ENCODE data around the gene MYO18A.
A peak's percentile ranks its signal among the peaks of the same experiment; 100 is the strongest.

Gene MYO18A

DNA sequence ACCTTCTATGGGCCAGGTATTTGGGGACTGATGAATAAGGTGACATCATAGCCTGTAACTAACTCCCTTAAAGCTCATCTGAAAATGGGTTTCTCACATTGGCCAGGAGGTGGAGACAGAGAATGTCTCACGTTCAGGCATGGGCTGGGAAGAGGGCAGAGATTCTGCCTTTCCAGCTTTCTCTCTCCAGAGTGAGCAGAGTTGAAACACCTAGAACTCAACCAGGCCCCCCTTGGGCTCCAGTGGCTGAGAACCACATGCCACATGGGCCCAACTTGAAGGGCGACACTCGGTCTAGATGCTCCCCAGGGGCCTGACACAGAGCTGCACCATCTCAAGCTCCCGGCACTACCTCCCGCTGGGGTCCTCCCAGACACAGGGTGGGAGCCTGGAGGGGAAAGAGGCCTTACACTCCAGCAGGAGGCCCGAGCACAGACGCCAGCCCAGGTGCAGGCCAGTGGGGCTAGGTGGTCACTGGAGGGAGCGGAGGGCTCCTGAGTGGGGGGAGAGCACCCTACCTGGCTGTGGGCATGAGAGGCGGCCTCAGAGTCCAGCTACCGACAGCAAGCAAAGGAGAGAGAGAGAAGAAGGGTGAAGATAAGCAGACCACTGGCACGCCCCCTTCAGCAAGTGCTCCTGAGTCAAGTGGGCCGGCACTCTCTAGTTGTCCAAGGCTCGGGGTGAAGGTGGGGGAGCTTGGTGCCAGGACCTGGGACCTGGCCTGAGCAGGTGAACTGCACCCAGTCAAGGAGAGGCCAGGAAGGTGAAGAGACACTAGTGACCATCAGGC lies 55.9 kb downstream of the MYO18A start:
- DNase-seq (ENCODE audit: low read depth), result no peak

DNA sequence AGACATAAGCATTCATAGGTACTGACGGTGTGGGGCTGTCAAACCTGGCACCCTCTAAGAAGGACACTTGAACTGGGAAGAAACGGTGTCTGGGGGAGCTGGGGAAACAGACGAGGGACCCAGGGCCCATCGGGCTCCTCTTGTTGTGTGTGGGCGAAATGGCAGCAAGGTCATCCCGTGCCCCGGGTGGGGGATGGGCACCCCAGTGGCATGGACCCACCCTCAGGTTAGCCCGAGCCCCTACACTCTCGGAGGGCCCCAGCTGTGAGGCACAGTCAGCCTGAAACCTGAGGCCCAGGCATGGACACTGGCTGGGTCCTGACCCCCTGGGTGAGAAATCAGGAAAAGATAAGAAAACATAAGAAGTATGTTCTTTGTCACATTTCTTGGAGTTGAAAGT lies 57.1 kb downstream of the MYO18A start:
- DNase-seq (ENCODE audit: low read depth), result no peak

DNA sequence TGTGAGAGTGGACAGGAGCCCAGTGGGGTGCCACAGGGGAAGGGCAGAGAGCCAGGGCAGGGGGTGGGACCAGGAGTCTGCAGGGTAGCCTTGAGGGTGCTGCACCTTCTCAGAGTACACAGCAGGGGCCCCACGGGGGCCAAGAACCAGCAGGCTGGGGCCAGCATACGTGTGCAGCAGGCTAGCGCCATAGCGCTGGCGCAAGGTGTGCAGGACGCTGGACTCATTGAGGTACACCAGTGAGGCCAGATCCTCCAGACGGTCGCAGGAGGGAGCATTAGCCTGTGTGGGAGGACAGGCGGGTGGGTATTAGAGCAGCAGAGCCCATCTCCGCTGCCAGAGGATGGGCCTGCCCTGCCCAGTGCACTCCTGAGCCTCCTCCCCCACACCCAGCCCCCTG lies 58.8 kb downstream of the MYO18A start:
- DNase-seq (ENCODE audit: low read depth), result no peak

DNA sequence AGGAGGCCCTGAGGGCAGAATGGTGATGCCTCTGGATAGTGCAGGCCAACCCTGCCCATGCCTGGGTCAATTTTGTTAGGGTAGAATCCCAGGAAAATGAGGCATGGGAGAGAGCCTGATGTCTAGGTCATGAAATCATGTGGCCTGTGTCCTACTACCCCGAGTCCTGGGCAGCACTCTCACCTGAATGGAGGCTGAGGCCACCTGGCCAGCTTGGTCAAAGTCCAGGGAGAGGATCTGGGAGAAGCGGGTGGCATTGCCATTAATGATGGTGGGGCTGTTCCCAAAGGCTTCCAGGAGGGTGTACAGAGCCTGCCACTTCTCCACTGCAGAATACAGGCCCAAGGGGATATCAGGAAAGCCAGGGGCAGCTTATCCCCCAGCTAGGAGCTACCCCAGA lies 59.8 kb downstream of the MYO18A start:
- no peak for DNase-seq (ENCODE audit: low read depth)

DNA sequence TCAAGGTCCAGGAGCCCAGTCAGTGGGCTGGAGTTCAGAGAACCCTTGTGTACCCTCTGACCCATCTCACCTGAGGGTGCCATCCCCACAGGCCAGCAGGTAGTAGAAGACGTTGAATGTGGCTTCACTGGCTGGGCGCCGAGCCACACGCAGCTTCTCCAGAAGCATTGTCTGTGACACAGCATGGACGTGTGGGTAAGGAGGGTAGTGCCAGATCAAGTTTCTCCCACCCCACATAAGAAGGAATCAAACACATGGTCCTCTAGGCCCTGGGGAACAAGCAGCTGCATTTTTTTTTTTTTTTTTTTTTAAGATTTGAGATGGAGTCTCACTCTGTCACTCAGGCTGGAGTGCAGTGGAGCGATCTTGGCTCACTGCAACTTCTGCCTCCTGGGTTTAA lies 60.9 kb downstream of the MYO18A start:
- DNase-seq (ENCODE audit: low read depth), result no peak

DNA sequence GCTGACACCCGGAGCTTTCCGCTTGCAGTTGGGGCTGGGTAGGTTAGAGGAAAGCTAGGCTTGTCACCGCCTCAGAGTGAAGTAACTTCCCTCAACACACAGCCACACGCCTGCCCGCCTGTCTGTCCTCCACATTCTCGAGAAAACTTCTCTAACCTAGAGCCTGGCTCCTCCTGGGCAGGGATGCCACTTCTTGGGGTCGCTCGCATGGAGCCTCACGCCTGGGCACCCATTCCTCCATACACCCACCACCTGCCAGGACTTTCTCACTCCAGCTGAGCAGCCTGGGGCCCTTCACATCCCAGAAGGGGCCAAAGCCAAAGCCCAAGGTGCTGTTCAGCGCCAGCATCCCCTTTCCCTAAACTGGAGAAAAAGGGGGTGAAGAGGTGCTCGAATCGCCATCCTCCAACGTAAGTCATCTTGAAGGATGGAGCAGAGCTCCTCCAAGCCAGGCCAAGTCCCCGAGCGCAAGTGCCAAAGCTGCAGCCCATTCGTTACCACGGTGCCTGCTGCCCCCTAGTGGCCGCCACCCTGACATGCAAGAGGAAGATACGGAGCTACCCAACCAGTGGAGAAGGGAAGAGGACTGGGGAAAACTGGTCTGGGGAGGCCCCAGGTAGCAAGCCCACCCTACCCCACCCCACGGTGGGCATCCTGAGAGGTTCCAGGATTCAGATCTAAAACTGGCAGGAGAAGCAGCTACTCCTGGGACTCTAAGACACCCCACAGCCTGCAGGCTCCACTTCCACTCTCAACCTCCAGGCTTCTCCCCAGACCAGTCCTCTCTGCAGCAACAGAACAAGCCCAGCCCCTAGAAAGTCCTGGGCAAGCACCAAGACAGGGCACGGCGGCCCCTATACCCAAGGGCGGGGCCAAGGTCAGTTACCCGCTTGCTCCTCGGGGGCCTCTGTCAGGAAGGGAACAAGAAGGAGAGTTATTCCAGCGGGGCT lies 63.1 kb downstream of the MYO18A start:
- DNase-seq (ENCODE audit: low read depth), result peak; percentile 71

DNA sequence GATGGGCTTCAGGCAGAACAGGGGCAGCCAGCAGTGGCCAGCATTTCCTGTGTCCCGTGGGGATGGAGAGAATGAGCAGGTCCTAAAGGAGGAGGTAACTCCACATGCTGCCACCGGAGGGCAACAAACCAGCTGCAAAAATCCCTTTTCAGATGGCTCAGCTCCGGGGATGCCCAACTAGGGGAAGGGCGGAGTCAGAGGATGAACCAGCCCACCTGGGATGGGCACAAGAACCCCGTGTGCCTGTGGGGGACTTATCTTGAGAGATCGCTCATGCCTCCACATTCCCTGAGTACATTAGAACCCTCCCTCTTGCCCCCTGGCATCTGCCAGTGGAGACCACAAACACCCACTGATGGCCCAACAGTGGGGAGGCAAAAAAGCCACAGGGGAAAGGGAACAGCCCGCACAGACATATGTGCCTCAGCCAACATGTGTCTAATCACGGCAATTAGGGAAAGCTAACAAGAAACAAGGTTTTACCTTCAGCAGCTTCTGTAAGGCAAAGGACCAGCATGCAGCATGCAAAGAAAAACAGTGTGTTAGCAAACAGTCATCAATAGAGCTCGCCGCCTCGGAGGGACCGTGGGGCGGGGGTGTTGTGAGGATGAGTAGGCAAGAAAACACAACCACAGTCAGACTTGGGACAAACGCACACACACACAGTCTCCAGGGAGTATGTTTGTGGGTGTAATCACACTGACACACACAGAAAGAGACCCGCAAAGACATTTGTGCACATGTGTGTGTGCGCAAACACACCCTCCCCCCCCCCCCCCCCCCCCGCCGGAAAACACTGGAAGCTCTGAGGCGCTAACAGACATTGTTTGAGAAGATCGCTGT lies 64.0 kb downstream of the MYO18A start:
- peak; percentile 48 for DNase-seq (ENCODE audit: low read depth)

DNA sequence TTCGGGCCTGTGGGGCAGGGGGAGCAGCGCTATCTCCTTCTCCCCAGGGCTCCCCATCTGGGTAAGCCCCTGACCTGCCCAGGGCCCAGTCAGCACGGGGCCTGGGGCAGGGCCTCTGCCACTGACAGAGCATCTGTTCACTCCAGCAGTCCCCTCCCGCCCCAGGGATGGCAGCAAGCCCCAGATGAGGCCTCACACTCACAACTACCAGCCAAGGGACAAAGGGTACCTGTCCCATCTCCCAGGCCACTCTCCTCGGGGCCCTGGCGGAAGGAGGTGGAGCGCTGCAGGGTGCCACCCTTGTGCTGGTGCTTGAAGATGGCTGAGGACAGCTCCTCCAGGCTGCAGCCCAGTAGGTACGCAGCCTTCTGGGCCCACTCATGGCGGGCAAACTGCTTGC lies 64.8 kb downstream of the MYO18A start:
- DNase-seq (ENCODE audit: low read depth), result no peak

DNA sequence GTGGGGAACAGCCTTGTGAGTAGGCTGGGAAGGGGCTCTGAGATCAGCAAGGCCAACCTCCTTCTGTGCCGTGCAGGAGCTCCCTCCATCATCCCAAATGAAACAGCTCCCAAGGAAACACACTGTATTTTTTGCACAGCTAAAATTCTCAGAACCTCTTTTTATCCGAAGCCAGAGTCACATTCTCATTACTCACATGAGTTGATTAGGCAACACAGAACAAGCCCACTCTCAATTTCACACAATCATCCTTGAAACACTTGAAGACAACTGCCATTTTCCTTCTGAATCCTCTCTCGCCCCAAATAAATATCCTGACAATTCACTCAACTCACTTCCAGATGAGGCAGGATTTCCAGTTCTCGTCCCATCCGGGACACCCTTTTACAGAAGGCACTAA lies 66.1 kb downstream of the MYO18A start:
- DNase-seq (ENCODE audit: low read depth), result no peak

DNA sequence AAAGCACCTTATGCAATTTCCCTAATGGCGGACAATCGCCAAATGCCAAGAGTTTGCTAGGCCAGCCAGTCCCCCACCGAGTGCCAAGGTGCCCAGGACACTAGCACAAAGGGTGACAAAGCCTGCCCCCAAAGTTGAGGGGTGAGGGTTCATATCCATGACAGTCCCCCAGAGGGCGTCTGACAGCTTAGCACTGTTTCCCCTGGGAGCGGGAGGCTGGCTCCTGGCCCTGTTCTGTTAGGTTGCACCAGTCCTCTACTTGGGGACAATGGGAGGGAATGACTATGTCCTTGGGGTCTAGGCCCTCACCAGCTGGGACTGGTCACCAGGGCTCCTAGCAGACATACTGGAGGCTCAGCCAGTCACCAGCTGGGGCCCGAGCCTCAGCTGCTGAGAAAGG lies 66.9 kb downstream of the MYO18A start:
- DNase-seq (ENCODE audit: low read depth), result no peak

DNA sequence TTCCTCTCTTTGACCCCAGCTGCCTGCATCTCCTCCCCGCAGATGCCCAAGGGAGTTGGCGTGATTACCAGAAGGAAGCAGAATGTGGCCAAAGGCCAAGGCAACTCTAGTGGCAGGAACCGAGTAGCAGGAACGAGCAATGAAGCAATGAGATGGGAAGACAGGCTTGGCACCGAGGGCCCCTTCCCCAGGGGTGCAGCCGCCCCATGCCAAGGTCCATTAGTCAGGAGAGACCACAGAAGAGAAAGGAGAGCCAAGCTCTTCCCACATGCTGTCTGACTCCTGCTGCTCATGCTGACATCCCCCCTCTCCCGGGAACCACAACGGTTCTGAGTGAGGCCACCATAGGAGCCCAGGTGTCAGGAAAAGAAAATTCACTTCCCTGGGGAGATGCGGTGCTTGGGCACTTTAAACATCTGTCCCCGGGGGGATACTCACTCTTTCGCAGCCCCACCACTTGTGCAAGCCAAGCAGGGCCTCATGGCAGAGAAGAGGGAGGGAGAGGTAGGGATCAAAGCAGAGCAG lies 67.4 kb downstream of the MYO18A start:
- no peak for DNase-seq (ENCODE audit: low read depth)

DNA sequence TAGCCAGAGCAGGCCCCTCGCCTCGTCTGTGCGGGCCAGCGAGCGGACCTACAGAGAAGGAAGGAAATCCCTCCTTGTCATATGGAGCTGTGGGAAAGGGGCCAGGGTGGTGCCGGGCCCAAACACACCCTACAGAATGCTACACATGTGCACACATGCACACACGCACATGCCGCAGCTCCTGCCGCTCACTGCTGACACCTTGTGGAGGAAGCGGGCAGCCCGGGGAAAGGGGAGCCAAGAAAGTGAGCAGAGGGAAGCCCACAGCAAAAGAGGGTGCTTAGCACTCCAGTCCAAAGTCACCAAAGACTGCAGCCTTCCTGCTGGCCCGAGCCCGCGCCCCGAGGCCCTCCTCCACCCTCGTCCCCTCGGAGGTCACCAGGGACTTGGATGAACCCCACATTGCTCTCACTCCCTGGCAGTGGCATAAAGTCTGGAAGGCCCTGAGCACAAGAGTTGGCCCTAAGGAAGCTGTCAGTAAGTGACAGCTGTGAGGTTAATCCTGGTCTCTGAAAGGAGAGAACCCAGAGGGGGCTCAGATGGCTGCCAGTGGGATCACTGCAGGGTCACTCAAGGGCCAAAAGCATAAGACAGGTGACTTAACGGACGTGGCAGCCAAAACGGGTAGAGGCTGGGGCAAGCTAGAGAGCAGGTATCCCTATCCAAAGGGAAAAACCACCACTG lies 68.2 kb downstream of the MYO18A start:
- DNase-seq (ENCODE audit: low read depth), result peak; percentile 74

DNA sequence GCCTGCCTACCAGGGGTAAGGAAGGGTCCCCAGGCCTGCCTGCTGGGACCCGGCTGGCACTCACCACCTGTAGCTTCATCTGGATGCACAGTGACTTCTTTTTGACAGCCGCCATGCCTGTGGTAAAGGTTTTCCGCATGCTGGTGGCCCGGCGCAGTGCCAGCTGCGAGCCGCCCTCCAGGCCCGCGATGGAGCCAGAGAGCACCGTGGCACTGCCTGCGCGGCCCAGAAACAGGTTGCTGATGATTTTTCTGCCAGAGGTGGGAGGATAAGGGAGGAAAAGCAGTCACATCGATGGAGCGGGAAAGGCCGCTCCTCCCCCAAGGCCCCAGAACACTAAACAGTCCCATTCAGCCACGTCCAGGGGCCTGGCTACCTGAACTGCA lies 69.8 kb downstream of the MYO18A start:
- DNase-seq (ENCODE audit: low read depth), result no peak

DNA sequence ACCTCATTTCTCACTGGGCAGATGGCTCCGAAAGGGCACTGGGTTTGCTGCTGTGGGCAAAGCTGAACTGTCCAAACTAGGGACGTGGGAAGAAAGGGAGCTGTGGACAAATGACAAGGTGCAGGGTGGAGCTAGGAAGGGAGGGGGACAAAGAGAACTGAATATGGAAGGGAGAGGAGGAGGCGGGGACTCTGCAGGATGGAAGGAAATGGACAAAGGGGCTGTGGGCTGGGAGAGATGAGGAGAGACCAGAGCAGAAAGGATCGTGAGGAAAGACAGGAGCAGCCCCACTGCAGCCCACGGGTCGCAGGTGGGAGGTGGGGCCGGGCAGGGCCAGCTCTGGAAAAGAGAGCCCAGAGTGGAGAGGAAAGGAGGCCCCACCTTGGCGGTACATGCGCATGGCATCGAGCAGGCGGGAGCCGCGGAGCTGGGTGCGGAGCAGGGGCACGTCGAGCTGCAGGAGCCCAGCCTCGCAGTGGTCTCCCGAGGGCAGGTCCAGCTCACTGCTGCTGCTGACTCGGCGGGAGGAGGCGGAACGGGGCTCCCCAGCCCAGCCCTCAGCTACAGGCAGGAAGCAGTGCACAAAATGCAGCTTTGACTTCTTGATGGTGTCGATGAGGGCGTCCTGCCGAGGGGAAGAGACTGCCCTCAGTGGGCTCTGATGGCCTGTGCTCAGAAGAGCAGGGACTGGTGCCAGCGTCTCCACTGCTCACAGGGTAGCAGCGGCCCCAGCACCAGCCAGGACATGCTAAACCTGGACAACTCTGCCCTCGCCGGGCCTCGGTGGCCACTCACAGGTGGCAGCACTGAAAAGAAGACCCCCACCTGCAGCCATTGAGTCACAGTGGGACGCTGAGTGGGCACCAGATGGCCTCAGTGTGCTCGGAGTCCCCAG lies 70.5 kb downstream of the MYO18A start:
- DNase-seq (ENCODE audit: low read depth), result no peak

DNA sequence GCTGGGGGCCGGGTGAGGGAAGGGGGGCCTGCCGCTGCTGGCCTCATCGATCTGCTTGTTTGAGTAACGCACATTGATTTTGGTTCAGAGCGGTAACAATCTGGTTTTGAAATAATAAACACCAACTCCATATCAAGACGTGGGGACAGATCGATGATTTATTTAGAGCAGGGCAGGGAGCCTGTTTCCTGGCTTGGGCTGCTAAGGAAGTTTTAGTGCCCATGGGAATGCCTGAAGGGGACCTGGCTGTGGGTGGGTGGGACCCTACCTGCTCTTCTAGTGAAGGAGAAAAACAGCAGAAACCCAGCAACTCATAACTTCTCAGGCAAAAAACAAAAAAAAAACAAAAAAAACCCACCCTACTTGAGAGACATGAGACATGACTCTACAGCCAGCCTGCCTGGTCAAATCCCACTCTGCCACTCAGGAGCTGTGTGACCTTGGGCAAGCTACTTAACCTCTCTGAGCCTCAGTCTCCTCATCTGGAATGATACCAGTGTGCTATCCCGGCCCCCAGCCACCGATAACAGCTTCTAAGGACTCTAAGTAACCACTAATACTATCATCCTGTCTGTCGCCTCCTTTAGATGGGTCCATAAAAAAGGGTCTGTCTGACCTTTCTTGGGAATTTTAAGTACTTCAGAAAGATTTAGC lies 71.2 kb downstream of the MYO18A start:
- no peak for DNase-seq (ENCODE audit: low read depth)

DNA sequence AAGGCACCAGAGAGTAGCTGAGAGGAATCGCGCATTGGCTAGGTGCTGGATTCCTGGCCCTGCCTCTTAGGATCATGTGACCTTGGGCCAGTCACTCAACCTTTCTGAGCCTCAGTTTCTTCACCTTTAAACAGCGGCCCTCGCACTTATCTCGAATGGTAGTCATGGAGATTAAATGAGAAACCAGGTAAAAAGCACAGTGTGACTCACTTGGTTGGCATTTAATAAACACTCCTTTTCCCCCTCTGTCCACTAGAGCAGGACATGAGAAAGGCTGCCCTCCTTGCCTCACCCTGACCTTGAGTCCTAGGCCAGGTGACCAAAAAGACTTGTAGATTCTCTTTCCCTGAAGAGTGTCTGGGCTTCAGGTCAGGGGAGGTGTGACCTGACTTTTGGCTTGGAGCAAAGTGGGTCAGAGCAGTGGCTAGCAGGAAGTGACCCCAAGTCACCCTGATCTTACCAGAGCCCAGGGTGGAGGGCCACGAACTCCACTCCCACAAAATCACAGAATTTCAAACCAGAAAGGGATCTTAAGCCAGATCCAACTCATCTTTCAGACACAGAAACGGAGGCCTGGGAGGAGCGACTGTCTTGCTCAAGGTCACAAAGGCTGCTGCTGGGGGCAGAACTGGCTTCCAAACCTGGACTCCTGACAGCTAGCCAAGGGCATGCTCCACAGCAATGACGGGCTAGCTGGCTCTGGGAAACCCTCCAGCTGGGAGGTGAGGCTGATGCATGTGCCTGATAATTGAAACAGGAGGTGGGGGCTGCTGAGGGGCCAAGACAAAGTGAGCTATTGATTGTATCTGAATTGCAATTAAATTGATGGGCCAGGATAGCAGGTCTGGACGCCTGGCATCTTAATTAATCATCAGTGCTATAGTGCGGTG lies 72.0 kb downstream of the MYO18A start:
- DNase-seq (ENCODE audit: low read depth), result no peak

DNA sequence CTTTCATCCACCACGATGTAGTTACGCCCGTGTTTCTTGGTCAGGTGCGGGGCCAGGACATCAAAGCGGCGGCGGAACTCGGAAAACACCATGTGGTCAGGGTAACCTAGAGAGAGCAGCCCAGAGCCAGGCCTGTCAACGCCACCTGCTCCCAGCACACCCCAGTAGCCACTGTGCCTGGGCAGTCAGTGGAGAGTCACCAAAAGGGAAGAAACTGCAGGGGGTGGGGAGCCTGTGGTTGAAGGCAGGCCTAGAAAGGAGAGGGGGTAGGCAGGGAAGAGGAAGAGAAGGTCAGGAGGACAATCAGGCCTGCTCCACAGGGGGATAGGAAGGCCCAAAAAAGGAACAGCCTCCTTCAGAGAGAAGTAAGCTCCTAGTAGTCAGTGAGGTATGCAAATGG lies 73.1 kb downstream of the MYO18A start:
- DNase-seq (ENCODE audit: low read depth), result no peak

DNA sequence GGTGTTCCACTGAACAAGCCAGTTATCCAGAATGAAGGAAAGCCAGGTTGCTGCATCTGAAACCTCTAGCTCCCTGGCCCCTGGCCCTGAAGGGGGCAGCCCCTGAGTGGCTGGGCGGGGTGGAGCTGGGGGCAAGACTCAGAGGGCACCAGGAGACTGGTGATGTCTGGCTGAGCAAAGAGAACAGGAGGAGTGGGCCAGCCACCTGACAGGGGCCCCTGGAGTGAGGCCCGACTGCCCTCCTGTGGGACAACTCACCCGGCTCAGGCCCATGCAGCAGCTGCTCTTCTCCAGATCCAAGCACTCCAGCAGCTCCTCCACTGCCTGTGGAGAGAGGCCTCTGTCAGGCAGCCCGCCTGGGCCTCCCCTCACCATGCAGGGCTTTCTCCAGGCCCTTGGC lies 76.9 kb downstream of the MYO18A start:
- DNase-seq (ENCODE audit: low read depth), result no peak

DNA sequence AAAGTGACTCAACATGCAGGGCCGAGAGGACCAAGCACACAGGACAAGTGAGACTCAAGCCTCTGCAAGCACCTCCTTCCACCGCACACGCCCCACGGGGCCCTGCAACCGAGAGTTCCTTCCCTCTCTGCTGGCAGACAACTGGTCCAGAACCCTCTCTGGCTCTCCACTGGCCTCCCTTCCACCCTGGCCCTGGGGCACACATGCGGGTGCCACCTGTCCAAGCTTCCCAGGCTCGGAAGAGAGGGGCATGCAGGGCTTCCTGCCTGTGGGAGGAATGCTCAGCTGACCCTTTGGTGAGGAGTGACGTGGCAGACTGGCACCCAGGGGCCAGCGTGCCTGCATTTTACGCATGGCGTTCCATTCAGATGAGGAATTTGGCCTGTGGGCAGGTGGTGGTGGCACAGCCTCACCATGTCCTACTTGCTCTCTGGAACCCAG lies 77.4 kb downstream of the MYO18A start:
- DNase-seq (ENCODE audit: low read depth), result no peak
